Thymus (tissue), 11 donors: Measurements from ENCODE around the gene PCDHGC4. TPM values are rescaled to one million over a fixed set of nuclear protein-coding genes. Genes with fewer than 3 reads are reported as not detected.
A peak's percentile ranks its signal among the peaks of the same experiment; 100 is the strongest.

Experiments used
- DNase-seq, 9 donors: peaks; one replicate each; pipeline ENCODE4 v3.0.0-alpha.2; 2013; ENCODE audit warnings: low spot score in 9 of 9, low read depth in 6 of 9, missing footprints in 1 of 9
- H3K27ac ChIP-seq, 2 donors: one replicate each; pipeline ENCODE4 v1.5.1; 2013; ENCODE audit warnings: control low read depth in 1 of 2, low read depth in 1 of 2, low read length in 1 of 2, mild to moderate bottlenecking in 1 of 2, moderate library complexity in 1 of 2
- H3K27me3 ChIP-seq, 2 donors: one replicate each; pipeline ENCODE4 v1.5.1; 2013; ENCODE audit warnings: low read length in 1 of 2; ENCODE audit not compliant: control insufficient read depth in 2 of 2, insufficient read depth in 1 of 2
- H3K36me3 ChIP-seq, 2 donors: one replicate each; pipeline ENCODE4 v1.5.1; 2013; ENCODE audit warnings: low read length in 1 of 2, mild to moderate bottlenecking in 1 of 2, moderate library complexity in 1 of 2; ENCODE audit not compliant: control insufficient read depth in 2 of 2, insufficient read depth in 2 of 2
- H3K4me1 ChIP-seq, 2 donors: one replicate each; pipeline ENCODE4 v1.5.1; 2013; ENCODE audit warnings: low read length in 2 of 2; ENCODE audit not compliant: control insufficient read depth in 2 of 2, insufficient read depth in 2 of 2
- H3K4me3 ChIP-seq, 2 donors: one replicate each; pipeline ENCODE4 v1.5.1; 2013; ENCODE audit warnings: low read length in 2 of 2, control low read depth in 1 of 2, mild to moderate bottlenecking in 1 of 2
- H3K9me3 ChIP-seq, 2 donors: one replicate each; pipeline ENCODE4 v1.5.1; 2013; ENCODE audit warnings: low read length in 1 of 2, mild to moderate bottlenecking in 1 of 2; ENCODE audit not compliant: control insufficient read depth in 2 of 2, insufficient read depth in 1 of 2
- WGBS: extraction: QIAGEN DNeasy Blood & Tissue Kit; methylation state at CpG from one replicate; pipeline ENCODE4 v1.1.7; 2013; 5-methylcytosine and 5-hydroxymethylcytosine counted together
- polyA plus RNA-seq: library from polyadenylated mRNA; stranded (reverse); fragments of 200-250 nt; gene quantifications from one replicate; pipeline ENCODE4 v1.2.3, GENCODE V29; 2013
- total RNA-seq: library from RNA; stranded (reverse); fragments of 120-200 nt; gene quantifications from one replicate; pipeline ENCODE4 v1.2.4, GENCODE V29; 2013
- donor health status: healthy.

Gene PCDHGC4
- total and polyA plus RNA-seq, 2 donors, result 0.05 to 0.19 TPM

- peak overlapping the region; percentile 36 to 72 for H3K27ac ChIP-seq
- peak in 1 of 9 donors; percentile 38 for DNase-seq
- no peaks in the 10 kb centered on the region for H3K9me3 ChIP-seq
- H3K36me3 ChIP-seq, result peaks cover 39 to 45% of the 10 kb centered on the region in 2 donors
- H3K4me3 ChIP-seq, result no peak overlapping the region
- 93% methylated on average over 6 of the region's 6 CpGs for WGBS
- peaks cover 10 to 40% of the 10 kb centered on the region in 2 donors for H3K4me1 ChIP-seq
- H3K27me3 ChIP-seq, result peaks cover 0 to 32% of the 10 kb centered on the region in 2 donors
Measured at GRCh38 chr5:141514330-141515133, 29.7 kb downstream of the PCDHGC4 start.

DNA sequence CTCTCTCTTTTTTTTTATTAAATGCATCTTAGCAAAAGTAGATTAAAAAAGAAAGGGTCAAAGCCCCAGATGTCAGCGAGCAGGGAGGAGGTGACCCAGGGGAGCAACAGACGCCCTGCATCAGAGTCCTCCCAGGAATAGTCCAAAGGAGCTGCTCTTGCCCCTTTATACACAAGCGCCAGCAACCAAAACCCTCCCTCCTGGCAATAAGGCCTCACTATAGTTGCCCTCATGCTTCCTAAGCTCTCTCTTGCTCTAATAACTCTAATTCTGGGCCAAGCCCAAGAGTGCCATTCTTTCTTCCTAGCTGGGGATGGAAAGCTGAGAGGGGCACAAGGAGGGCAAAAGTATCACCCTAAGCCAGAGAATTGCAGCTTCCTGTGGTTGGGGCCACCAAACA, 30.3 kb downstream of the PCDHGC4 start:
- peak overlapping the region in 1 of 2 donors; percentile 72 for H3K27ac ChIP-seq
- H3K36me3 ChIP-seq, result peaks cover 44 to 52% of the 10 kb centered on the region in 2 donors
- no peaks in the 10 kb centered on the region for H3K9me3 ChIP-seq
- H3K4me1 ChIP-seq, result peaks cover 10 to 38% of the 10 kb centered on the region in 2 donors
- H3K4me3 ChIP-seq, result no peak overlapping the region
- H3K27me3 ChIP-seq, result peaks cover 0 to 32% of the 10 kb centered on the region in 2 donors
- WGBS, result 98% methylated on average over 3 of the region's 3 CpGs
- no peak for DNase-seq

GRCh38 chr5:141515946-141516671, 31.3 kb downstream of the PCDHGC4 start:
- 97% methylated on average over 4 of the region's 4 CpGs for WGBS
- DNase-seq, result no peak
- H3K4me3 ChIP-seq, result no peak overlapping the region
- H3K36me3 ChIP-seq, result peaks cover 49 to 61% of the 10 kb centered on the region in 2 donors
- H3K9me3 ChIP-seq, result no peaks in the 10 kb centered on the region
- H3K4me1 ChIP-seq, result peaks cover 10 to 38% of the 10 kb centered on the region in 2 donors
- H3K27me3 ChIP-seq, result peaks cover 0 to 27% of the 10 kb centered on the region in 2 donors
- no peak overlapping the region for H3K27ac ChIP-seq

DNA sequence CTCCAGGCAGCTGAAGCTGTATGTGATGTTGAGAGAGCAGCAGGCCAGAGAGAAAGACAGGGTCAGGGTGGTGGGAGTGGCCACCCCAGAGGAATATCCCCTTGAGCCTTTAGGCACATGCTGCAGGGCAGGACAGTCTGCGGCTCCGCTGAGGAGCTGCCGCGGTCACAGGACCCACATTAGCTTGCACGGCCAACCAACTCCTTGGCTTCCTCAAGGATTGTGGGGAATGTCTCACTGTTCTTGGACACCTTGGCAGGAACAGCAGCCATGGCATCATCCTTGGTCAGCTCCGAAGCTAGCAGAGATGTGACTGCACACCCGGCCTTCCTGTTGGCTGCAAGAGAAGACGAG, 31.8 kb downstream of the PCDHGC4 start:
- H3K27ac ChIP-seq, result no peak overlapping the region
- peaks cover 10 to 38% of the 10 kb centered on the region in 2 donors for H3K4me1 ChIP-seq
- DNase-seq, result no peak
- H3K27me3 ChIP-seq, result peaks cover 0 to 27% of the 10 kb centered on the region in 2 donors
- H3K4me3 ChIP-seq, result no peak overlapping the region
- H3K36me3 ChIP-seq, result peaks cover 51 to 66% of the 10 kb centered on the region in 2 donors
- no peaks in the 10 kb centered on the region for H3K9me3 ChIP-seq
- 97% methylated on average over 8 of the region's 8 CpGs for WGBS

DNA sequence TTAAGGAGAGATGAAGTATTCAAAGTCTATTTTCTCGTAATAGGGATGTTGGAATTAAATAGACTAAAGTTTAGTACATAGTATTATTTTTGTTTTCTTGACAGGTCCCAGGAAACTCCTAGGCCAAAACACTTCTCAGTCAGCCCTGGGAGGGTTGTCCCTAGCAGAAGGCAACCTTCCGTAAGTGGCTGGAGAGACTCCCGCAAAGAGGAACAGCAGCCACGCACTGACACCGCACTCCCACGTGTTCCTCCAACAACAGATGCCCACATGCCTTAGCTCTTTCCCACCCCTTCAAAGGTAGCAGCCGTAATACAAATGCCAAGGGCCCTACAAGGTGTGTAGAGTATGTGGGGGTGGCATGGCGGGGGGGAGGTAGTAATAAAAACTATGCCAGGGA, 32.5 kb downstream of the PCDHGC4 start:
- Histone ChIP-seq H3K4me3 (no peak overlapping the region), H3K9me3 (no peaks in the 10 kb centered on the region), H3K36me3 (peaks cover 58 to 73% of the 10 kb centered on the region in 2 donors), H3K4me1 (peaks cover 10 to 36% of the 10 kb centered on the region in 2 donors), H3K27me3 (peaks cover 0 to 22% of the 10 kb centered on the region in 2 donors), H3K27ac (no peak overlapping the region)
- DNase-seq, result no peak
- 97% methylated on average over 8 of the region's 8 CpGs for WGBS

DNA sequence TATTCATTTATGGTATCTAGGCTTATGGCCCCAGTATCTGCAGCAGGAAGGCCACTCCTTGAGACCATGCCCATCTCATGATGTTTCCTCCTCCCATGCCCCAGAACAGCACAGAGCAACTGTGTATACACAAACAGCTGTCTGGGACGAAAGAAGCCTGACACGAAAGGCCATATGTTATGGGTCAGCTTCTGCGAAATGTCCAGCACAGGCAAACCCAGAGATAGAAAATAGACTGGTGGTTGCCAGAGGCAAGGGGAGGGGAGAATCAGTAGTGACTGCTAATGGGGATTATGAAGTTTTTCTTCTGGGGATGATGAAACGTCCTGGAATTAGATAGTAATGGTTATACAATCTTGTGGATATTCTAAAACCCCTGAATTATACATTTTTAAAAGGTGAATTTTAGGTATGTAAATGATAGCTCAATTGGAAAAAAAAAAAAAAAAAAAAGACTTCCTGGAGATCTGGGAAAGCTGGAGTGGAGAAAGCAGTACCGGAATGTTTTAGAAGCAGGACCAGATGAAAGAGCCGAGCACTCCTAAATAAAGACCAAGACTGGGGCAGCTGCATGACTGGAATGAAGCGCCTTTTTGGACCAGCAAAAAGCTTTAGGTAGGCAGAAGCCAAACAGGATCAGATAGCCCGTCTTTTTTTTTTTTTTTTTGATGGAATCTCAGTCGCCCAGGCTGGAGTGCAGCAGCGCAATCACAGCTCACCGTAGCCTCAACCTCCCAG, 33.2 kb downstream of the PCDHGC4 start:
- WGBS, result 98% methylated on average over 11 of the region's 11 CpGs

DNA sequence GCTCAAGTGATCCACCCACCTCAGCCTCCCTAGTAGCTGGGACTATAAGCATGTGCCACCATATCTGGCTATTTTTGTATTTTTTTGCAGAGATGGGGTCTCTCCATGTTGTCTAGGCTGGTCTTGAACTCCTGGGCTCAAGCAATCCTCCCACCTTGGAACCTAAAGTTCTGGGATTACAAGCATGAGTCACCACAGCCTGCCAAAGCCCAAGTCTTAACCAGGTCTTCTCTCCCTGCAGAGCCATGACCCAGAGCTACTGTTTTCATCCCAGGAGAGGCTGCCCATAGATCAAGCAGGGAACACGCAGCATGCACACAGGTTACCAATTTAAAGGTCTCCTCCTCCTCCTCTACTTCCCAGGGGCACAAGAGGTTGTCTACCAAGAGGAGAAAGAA, 33.8 kb downstream of the PCDHGC4 start:
- Histone ChIP-seq H3K4me3 (no peak overlapping the region), H3K9me3 (no peaks in the 10 kb centered on the region), H3K36me3 (peaks cover 67 to 86% of the 10 kb centered on the region in 2 donors), H3K27me3 (peaks cover 0 to 9% of the 10 kb centered on the region in 2 donors), H3K27ac (no peak overlapping the region), H3K4me1 (peaks cover 8 to 23% of the 10 kb centered on the region in 2 donors)
- WGBS, result 97% methylated on average over 1 of the region's 1 CpG
- no peak for DNase-seq

More for the DNA sequence above, 33.2 kb downstream of the PCDHGC4 start:
- DNase-seq, result no peak
- Histone ChIP-seq H3K4me3 (no peak overlapping the region), H3K9me3 (no peaks in the 10 kb centered on the region), H3K27me3 (peaks cover 0 to 15% of the 10 kb centered on the region in 2 donors), H3K27ac (no peak overlapping the region), H3K4me1 (peaks cover 8 to 28% of the 10 kb centered on the region in 2 donors), H3K36me3 (peaks cover 64 to 80% of the 10 kb centered on the region in 2 donors)

GRCh38 chr5:141519605-141520565, 35.1 kb downstream of the PCDHGC4 start:
- Histone ChIP-seq H3K27ac (no peak overlapping the region), H3K9me3 (no peaks in the 10 kb centered on the region), H3K4me3 (no peak overlapping the region), H3K4me1 (peaks cover 0 to 11% of the 10 kb centered on the region in 2 donors), H3K27me3 (no peaks in the 10 kb centered on the region), H3K36me3 (peaks cover 72 to 97% of the 10 kb centered on the region in 2 donors)
- WGBS, result 96% methylated on average over 3 of the region's 3 CpGs
- DNase-seq, result no peak
